Measurements from ENCODE around the gene TAL2.

GRCh38 chr9:105683688-105684275, 21.5 kb downstream of the TAL2 start:
- TF ChIP-seq, protein P1, sequence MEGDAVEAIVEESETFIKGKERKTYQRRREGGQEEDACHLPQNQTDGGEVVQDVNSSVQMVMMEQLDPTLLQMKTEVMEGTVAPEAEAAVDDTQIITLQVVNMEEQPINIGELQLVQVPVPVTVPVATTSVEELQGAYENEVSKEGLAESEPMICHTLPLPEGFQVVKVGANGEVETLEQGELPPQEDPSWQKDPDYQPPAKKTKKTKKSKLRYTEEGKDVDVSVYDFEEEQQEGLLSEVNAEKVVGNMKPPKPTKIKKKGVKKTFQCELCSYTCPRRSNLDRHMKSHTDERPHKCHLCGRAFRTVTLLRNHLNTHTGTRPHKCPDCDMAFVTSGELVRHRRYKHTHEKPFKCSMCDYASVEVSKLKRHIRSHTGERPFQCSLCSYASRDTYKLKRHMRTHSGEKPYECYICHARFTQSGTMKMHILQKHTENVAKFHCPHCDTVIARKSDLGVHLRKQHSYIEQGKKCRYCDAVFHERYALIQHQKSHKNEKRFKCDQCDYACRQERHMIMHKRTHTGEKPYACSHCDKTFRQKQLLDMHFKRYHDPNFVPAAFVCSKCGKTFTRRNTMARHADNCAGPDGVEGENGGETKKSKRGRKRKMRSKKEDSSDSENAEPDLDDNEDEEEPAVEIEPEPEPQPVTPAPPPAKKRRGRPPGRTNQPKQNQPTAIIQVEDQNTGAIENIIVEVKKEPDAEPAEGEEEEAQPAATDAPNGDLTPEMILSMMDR (IDR thresholded peaks at IDR 0.05): no peak
- no peak for TF ChIP-seq POLR2A (IDR thresholded peaks at IDR 0.05)
